ENCODE data around the gene RNH1. TPM values are rescaled to one million over a fixed set of nuclear protein-coding genes. Genes with fewer than 3 reads are reported as not detected.

RNH1 gene
- polyA plus RNA-seq, 5 donors = 63.3 to 130 (median 87.3) TPM

DNA sequence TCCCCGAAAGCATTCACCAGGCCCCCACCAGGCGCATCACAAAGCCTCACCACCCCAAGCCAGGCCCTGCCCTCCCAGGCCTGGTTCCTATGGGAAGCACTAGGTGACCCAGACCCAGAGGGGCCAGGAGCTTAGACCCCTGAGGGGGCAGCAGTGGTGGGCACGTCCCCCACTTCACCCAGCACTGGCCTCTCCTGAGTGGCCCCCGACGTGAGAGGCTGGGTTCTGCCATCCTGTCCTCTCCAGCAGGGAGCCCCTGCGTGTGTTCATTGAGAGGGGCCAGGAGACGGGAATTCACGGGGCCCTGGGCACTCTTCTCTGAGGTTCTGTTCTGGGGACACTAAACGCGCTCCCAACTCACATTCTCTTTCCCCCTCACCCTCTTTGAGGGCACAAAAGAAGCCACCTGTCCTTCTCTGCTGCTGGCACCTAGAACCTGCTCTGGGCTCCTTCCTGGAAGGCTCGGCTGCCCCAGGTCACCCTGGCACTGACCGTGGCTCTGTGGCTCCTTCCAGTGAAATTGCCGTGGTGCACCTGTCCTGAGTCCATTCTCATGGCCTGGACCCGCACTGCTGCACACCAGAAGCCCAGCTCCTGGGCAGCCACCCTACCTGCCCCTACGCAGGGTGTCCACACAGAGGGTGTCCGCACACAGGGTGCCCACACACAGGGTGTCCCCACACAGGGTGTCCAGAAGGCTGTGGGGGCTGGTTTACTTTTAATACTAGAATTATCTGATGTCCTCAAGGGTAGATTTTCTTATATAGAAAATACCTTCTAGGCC, 44.7 kb downstream of the RNH1 start:
- DNase-seq = no peak

DNA sequence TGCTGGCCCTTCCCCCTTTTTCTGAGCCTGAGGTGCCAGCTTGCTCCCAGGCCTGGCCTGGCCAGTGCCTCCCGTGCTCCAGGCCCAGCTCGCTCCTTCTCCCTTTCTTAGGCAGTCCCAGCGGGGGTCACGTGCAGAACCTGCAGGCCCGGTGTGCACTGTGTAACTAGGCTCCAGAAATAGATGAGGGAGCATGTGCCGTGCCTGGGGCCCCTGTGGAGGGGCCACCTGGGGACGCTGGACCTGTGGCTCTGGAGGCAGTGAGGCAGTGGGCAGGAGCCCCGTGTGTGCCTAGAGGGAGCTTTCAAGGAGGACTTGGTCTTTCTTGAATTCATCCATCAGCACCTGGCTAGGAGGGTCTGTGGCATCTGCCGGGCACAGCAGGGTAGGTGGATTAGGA, 45.4 kb downstream of the RNH1 start:
- DNase-seq = no peak

DNA sequence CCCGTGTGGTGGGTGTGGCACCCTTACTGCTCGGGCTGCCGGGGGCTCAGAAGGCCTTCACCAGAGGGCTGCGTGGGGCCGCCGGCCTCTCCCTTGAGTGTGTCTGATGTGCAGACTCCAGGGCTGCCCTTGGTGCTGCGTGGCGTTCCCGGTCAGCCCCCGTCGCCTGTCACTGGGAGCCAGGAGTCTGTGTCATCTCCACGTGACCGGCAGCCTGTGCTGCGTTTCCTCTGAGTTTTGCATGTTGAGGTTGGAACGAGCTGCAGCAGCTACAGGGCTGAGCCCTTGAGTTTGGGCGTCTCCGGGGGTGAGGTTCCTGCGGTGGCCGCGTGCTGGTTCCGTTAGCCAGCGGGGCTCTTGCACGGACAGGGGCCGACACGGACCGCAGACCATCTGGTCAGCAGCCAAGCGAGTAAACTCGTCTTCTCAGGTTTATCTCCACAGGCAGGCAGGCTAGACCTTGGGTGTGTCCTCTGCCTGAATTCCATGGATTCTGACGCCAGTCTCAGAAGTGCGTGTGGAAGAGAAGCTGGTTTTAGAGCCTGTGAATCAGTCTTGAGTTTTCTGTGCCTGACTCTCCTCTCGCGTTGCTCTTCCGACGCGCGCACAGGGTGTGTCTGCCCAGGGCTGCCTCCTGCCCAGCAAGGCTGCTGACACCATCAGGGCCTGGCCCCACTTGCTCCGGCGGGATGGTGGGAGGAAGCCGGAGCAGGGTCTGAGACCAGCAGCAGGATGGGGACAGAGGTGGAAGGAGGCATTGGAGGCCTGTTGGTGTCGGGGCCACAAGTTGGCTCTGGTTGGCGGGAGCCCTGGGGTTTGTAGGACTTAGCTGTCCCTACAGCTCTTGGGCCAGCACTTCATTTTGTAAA, 46.5 kb downstream of the RNH1 start:
- no peak for DNase-seq

DNA sequence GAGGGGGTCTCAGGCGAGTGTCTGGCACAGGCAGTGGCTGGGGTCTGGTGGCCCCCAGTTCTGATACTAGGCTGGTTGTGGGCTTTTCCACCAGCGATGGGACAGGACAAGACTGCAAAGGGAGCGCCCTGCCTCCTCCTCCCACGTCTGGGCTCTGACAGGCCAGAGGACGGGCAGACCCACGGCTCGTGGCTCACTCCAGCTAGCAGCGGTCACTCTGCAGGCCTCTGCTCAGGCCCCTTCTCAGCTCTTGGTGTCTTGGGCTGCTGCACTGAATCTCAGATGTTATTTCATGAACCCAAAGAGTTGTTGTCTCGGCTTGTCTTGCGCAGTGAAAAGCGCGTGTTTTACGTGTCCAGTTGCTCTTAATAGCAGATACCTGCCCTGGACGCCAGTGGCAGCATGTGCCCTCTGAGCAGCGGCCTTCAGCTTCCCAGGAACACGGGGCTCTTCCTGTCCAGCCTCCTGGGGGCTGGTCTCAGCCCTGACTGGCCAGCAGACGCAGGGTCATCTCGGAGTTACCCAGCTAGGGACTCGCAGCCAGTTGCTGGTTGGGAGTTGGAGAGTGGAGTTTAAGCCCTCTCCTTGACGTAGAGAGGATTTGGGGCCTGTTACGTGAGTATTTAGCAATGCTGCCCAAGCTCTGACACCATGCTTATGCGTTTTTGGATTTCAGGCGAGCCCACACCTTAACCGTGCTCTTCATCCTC, 47.4 kb downstream of the RNH1 start:
- no peak for DNase-seq

DNA sequence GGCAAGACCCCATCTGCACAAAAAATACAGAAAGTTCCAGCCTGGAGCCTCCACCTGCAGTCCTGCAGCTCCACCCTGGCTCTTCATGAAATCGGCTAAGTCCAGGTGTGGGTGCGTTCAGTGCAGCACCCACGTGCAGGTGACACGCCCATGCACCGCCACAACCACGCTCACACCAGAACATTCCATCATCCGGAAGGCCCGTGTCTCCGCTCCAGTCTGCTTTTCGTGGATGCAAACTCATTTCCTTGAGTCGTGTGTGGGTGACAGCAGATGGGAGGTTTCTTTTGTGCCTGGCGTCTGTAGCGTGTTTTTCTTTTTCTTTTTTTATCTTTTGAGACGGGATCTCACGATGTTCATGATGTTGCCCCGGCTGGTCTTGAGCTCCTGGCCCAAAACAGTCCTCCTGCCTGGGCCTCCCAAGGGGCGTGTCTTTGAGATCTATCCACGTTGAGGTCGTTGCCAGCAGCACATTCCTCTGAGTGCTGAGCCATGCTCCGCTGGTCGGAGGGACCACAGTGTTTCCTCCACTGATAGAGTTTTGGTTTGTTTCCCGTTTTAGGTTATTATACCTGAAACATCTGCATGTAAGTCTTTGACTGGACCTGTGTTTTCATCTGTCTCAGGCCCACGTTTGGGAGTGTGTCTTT, 49.8 kb downstream of the RNH1 start:
- no peak for DNase-seq

DNA sequence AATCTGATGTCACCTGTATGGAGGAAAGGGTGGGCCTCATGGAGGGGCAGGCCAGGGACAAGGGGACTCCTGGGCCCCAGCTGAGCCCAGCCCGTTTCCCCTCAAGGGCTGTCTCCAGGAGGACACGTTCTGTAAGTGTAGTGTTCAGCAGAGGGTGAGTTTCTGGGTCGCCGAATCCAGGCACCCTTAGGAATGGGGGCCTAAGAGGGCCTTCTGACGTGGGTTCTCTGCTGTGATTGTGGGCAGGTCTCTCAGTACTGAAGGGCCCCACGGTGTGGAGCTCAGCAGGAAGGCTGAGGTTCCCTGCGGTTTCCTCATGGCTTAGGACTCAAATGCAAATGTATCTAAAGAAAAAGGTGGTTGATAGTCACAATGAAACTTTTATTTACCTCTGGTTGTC, 50.5 kb downstream of the RNH1 start:
- no peak for DNase-seq

DNA sequence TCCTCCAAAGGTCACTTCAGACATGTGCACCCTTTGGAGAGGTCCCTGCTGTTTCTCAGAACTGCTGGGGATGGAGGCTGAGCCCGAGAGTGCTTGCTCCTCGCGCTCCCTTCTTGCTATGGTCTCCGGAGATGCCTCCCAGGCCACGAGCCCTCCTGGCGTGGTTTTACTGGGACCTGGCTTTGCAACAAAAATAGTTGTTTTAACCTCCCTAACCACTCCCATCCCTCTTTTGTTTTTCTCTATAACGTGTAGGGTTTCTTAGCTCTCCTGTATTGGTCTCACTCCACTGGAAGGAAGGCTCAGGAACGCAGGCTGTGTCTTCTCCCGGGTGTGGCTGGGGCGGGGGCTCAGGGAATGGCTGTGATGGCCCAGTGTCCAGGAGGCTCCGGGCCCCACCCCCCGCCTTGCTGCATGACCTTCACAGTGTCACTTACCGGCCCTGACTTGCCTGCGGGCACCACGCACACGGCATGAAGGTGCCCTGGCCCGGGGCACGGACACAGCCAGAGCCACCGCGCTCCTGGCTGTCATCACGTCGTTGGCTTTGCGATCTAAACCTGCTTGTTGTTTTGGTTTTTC, 51.4 kb downstream of the RNH1 start:
- DNase-seq = no peak

DNA sequence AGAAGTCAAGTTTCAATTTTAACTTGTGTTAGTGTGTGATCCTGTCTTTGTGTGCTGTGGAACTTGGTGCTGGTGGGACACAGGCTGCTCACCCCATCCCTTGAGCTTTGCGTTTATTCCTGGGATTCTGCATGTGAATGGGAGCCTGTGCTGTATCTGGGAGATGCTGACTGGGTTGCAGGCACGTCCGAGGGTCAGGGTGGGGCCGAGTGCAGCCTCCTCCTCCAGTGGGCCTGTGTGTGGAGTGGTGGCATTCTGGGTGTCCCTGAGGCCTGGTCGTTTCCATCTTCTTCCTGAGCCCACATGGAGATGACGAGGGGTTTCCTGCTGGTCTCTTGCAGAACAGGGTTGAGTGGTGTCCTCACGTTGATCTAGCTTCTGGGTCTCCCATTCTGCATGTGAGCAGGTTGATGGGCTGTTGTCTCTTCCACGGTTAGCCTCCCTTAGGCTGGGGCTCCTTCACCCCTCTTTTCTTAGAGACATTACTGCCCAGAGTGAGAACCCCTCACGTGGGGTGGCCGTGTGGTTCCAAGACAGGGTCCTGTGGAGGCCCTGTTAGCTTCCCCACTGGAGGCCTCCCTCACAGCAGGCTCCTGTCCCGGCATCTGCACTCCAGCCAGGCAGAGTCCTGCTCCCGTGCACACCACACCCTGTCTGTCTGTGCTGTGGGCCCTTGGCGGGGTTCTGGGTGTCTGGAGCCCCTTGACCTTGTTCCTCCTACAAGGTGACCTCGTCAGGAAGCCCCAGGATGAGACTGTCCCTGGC, 52.1 kb downstream of the RNH1 start:
- DNase-seq = no peak

DNA sequence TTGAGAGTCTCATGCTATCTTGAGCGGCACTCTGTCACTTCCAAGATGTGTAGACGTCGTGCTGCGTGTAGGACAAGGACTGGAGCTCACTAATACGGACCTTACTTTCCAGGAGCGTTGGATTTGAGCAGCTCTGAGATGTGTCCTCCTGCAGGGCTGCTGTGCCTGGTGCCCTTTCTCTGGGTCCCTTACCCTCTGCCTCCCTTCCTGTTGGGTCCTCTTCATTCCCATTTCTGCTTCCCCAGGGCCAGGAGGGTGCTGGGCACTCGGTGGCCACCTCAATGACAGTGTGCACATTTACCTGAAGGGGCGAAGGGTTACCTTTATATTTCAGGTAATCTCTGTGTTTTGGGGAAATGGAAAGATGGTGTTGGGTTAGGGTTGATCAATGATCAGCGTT, 53.0 kb downstream of the RNH1 start:
- DNase-seq = no peak

DNA sequence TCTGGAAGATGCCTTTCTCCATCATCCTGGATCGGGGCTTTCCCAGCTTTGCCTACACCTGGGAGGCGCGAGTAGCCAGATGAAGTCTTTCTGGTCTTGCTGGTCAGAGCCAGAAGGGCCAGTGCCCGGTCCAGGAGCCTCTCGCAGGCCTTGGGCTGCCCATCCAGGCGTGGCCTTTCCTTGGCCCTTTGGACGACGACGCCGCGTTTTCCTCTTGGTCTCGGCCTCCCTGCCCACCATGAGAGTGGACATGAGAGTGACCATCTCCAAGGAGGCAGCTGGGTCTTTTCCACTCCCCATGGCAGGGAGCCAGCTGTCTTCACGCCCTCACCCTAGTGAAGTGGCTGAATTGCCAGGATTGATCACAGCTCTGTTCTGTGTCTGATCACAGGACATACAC, 53.5 kb downstream of the RNH1 start:
- no peak for DNase-seq

DNA sequence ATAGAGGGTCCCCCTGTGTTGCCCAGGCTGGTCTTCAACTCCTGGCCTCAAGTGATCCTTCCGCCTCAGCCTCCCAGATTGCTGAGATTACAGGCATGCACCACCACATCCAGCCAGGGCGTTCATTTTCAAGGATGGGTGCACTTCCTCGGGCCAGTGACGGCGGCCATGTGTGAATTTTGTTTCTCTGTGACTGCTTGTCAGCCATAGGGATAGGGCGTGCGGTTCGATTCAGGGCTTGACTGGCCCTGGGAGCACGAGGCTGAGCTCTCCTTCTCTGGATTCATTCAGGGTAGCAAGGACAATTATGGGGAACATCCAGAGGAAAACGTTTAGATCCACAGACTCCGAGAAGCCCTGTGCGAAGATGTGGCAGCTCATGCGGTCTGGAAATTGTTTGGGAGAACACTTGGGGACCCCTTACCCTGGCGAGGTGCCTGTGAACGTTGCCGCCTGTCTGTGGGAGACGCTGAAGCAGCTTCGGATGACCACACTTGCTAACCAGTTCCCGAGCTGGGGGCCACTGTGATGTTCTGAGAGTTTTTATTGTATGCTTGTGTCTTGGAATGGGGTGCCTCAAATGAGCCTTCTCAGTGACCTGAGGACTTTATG, 54.0 kb downstream of the RNH1 start:
- no peak for DNase-seq

DNA sequence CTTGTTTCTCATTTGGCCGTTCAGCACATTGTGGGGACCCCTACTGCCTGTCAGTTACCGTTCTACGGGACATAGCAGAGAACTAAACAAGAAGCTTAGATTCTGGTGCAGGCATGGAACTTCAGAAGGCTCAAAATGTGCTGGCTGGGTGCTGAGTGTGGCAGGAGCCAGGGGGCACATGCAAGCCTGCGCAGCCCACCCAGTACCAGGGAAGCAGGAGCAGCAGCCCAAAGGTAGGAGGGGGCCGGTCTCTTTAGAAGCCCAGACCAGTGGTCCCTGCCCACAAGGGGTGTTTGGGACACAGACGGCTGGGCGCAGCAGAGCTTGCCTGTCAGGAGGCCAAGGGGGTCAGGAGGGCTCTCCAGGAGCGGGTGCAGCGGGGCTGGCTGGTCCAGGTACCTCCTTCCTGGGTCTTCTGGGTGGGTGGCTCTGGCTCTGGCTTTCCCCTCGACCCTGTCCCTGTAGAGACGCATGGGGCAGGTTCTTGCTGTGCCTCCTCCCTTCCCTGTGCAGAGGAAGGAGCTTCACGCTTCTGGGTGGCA, 54.8 kb downstream of the RNH1 start:
- DNase-seq = no peak

DNA sequence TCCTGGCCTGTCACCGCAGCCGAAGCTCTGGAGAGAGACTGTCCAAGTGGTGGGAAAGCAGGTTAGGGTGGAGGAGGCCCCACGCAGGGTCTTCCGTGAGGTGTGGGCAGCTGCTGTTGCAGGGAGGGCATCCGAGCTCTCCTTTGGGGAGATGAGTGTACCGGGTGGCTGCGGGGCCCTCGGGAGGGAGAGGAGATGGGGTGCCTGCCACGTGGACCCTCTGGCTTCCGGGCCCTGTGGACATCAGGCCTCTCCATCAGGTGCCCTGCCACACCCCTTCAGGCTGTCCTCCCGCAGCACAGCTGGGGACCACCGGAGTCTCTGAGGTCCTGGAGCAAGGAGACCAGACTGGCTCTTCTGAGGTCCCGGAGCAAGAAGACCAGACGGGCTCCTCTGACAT, 55.3 kb downstream of the RNH1 start:
- no peak for DNase-seq

DNA sequence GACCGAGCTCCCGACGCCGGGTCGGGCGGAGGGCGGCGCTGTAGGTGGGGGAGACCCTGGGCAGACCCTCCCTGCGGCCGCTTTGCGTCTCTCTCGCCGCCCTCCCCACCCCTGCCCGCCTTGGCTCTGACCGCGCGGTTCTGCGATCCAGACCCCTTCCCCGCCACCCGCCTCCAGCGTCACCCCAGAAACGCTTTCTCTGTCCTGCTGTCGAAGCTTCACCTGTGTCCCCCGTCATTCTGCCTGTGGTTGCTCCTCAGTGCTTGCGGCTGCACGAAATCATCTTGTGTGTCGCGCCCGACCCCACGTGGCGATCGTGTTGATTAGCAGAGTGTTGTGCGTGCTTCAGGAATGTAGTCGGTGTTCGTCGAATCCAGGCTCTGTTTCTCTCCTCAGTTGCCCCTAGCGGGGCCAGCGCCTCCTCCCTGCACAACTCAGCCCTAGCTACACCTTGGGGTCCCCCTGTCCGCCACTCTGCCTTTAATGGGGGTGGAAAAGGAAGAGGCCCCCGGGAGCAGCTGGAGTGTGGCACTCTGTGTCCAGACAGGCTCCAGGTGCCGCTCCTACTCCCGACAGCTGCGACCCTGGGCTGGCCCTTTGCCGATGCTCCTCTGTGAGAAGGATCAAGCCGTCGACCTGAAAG, 56.1 kb downstream of the RNH1 start:
- peak; percentile 48 to 53 for DNase-seq

DNA sequence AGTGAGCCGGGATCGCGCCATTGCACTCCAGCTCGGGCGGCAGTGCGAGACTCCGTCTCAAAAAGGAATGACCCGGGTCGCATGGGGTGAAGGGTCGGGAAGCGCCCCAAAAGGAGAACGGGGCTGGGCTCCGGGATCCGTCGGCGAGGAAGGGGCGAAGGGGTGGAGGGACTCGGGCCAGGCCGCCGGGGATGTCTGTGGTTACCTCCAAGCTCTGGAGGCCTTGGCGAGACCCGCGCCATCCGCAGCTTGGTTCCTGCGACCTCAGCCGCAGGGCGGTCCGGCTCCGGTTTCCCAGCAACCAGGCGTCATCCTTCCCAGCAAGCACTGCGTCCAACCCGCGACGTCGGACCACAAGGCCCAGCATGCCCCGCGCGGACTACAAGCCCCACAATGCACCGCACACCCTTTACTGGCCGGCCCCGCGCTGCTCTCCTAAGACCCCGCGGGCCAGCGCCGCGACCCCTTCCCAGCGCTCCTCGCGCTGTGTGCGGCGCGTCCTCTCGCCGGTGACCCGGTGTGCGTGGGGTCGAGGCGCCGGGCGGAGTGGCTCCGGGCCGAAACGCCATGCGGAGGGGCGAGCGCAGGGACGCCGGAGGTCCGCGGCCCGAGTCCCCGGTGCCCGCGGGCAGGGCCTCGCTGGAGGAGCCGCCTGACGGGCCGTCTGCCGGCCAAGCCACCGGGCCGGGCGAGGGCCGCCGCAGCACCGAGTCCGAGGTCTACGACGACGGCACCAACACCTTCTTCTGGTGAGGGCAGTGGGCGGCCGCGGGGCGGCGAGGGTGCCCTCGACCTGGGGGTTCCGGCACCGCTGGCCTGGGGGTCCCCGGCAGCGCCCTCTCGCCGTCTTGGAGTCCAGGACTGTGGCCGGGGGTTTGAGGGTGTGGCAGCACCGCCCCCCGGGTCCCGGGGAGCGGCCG, 56.9 kb downstream of the RNH1 start, which contains the start of gene PTDSS2:
Gene PTDSS2 (plus strand): TSS at position 391 of the 920 bp plus-strand sequence. CDS start 177 bp downstream, at position 568.
- peak; percentile 93 to 94 for DNase-seq

DNA sequence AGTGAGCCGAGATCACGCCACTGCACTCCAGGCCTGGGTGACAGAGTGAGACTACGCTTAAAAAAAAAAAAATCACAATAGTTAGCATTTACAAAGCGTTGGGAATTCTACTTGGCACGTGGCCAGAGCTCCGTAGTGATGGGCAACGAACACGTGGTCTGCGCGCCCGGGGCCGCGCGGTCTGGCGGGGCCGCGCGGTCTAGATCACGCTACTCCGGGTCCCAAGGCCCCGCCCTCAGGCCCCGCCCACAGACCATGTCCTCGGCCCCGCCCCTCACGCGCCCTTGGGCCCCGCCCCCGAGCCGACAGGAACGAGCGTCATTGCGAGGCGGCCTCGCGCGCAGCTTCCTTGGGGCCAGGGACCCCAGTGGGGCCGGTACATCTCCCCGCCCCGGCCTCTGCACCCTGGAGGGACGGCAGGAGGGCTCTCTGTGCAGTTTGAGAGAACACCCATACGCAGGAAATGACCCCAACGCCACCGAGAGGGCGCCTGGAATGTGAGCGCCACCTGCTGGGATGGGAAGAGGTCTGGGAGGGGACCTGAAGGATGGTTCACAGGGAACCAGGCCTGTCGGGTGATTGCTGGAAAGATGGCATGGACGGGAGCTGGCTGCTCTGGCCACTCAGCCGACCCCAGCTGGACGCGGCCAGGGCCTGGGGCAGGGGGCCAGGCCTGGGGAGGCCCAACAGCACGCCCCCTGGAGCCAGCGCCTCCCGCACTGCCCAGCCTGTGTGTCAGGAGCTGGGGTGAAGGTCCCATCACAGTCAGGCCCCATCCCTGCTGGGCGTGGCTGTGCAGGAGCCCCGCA, 58.9 kb downstream of the RNH1 start:
- DNase-seq = peak; percentile 92

DNA sequence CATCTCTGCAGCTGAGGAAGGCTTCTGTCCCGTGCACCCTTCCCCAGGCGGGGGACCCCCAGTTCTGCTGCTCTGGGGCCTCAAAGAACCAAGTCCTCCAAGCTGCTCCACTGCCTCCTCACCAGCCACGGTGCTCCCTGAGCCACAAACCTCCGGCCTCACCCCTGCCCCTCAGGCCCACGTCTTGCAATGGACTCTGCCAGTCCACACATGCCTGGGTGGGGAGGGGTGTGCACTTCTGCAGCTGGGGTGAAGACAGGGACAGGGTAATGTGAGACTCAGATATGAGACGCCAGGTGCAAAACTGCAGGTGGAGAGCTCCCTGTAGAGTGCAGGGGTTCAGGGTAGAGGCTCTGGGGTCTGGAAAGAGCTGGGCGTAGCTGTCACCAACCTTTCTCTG, 60.2 kb downstream of the RNH1 start:
- DNase-seq = no peak

Measured in right lung (tissue), 5 donors.